IMR-90 (cell line): Measurements from ENCODE around the gene RPE.
A peak's percentile ranks its signal among the peaks of the same experiment; 100 is the strongest.

Source experiments
- CEBPB ChIP-seq: IDR thresholded peaks from 2 replicates; pipeline ENCODE4 v1.6.1; 2012; ENCODE audit warnings: low read depth, low read length, improper control_type of control experiment
- CHD1 ChIP-seq: IDR thresholded peaks from 2 replicates; pipeline ENCODE4 v1.6.1; 2012; ENCODE audit warnings: low read depth, low read length, improper control_type of control experiment
- MAFK ChIP-seq: IDR thresholded peaks from 2 replicates; pipeline ENCODE4 v1.6.1; 2012; ENCODE audit warnings: low read depth, low read length, improper control_type of control experiment
- MXI1 ChIP-seq: IDR thresholded peaks from 2 replicates; pipeline ENCODE4 v1.6.1; 2012; ENCODE audit warnings: low read depth, mild to moderate bottlenecking, low read length, moderate library complexity, borderline replicate concordance
- POLR2A ChIP-seq: IDR thresholded peaks from 2 replicates; pipeline ENCODE4 v1.6.1; 2012; ENCODE audit warnings: mild to moderate bottlenecking, low read depth, low read length
- RCOR1 ChIP-seq: IDR thresholded peaks from 2 replicates; pipeline ENCODE4 v1.6.1; 2012; ENCODE audit warnings: mild to moderate bottlenecking, low read length, improper control_type of control experiment; ENCODE audit not compliant: insufficient replicate concordance
- RFX5 ChIP-seq: IDR thresholded peaks from 2 replicates; pipeline ENCODE4 v1.8.0; 2012; ENCODE audit warnings: low read depth, mild to moderate bottlenecking, low read length, moderate library complexity
- SMC3 ChIP-seq: fragments of 150-350 bp; IDR thresholded peaks from 2 replicates; pipeline ENCODE4 v1.6.1; 2016; ENCODE audit warnings: low read depth, mild to moderate bottlenecking, antibody characterized with exemption, low read length, moderate library complexity
- TF ChIP-seq, protein P1 (sequence below): conservative IDR thresholded peaks from 2 replicates; pipeline ENCODE4 v1.5.1; 2012; ENCODE audit warnings: mild to moderate bottlenecking, low read depth, low read length, improper control_type of control experiment

- TF ChIP-seq, protein P1, sequence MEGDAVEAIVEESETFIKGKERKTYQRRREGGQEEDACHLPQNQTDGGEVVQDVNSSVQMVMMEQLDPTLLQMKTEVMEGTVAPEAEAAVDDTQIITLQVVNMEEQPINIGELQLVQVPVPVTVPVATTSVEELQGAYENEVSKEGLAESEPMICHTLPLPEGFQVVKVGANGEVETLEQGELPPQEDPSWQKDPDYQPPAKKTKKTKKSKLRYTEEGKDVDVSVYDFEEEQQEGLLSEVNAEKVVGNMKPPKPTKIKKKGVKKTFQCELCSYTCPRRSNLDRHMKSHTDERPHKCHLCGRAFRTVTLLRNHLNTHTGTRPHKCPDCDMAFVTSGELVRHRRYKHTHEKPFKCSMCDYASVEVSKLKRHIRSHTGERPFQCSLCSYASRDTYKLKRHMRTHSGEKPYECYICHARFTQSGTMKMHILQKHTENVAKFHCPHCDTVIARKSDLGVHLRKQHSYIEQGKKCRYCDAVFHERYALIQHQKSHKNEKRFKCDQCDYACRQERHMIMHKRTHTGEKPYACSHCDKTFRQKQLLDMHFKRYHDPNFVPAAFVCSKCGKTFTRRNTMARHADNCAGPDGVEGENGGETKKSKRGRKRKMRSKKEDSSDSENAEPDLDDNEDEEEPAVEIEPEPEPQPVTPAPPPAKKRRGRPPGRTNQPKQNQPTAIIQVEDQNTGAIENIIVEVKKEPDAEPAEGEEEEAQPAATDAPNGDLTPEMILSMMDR, result no peak
- TF ChIP-seq RFX5, result no peak
- TF ChIP-seq POLR2A, result no peak
- no peak for TF ChIP-seq RCOR1
- no peak for TF ChIP-seq MAFK
- no peak for TF ChIP-seq CHD1
- TF ChIP-seq CEBPB, result 0 out of 2 replicates have a peak, but pooled peaks have one; percentile 7
- no peak for TF ChIP-seq SMC3
- TF ChIP-seq MXI1, result no peak
Measured at GRCh38 chr2:209973328-209973727, 29.1 kb upstream of the RPE start.
